K562 (cell line): ENCODE data around the gene RNH1. TPM values are rescaled to one million over a fixed set of nuclear protein-coding genes. Genes with fewer than 3 reads are reported as not detected.

Experiments used
- CHD1 ChIP-seq: fragments of 200-600 bp; sonication (generic); IDR thresholded peaks from one replicate; pipeline ENCODE4 v1.6.1; 2012; ENCODE audit warnings: mild to moderate bottlenecking, moderate library complexity, low read length, inconsistent platforms
- EGR1 ChIP-seq: fragments of 450-650 bp; conservative IDR thresholded peaks from 2 replicates; pipeline ENCODE4 v1.6.1; 2017; ENCODE audit warnings: mild to moderate bottlenecking
- GTF2E2 ChIP-seq: fragments of 200-800 bp; sonication (Bioruptor generic); IDR thresholded peaks from 2 replicates; pipeline ENCODE4 v1.6.1; 2016; ENCODE audit warnings: missing genetic modification characterization, missing compliant biosample characterization
- HNRNPL ChIP-seq: fragments of 200-400 bp; formaldehyde crosslinking; IDR thresholded peaks from 2 replicates; pipeline ENCODE4 v1.6.1; 2017; ENCODE audit warnings: low read depth, mild to moderate bottlenecking, low read length
- KDM2B ChIP-seq: fragments of 250-450 bp; sonication (Bioruptor Pico); IDR thresholded peaks from 2 replicates; pipeline ENCODE4 v1.8.0; 2021; ENCODE audit warnings: mild to moderate bottlenecking, moderate library complexity
- MECOM ChIP-seq: fragments of 250-450 bp; sonication (Bioruptor Pico); IDR thresholded peaks from 2 replicates; pipeline ENCODE4 v1.8.0; 2022; ENCODE audit warnings: inconsistent platforms
- PHTF2 ChIP-seq: fragments of 250-450 bp; sonication (Bioruptor Pico); IDR thresholded peaks from 2 replicates; pipeline ENCODE4 v1.5.0; 2021; ENCODE audit warnings: mild to moderate bottlenecking
- SAFB ChIP-seq: fragments of 200-400 bp; formaldehyde crosslinking; IDR thresholded peaks from 2 replicates; pipeline ENCODE4 v1.6.1; 2017; ENCODE audit warnings: low read depth, low read length, borderline replicate concordance
- ZBTB1 ChIP-seq: sonication (generic); formaldehyde crosslinking; IDR thresholded peaks from 2 replicates; pipeline ENCODE4 v1.8.1; 2023; ENCODE audit warnings: missing genetic modification reagents, low read depth, mild to moderate bottlenecking, borderline replicate concordance
- ZNF146 ChIP-seq: IDR thresholded peaks from one replicate; pipeline ENCODE4 v1.6.1; 2018; ENCODE audit warnings: missing compliant biosample characterization; ENCODE audit not compliant: unreplicated experiment
- ZNF384 ChIP-seq: IDR thresholded peaks from 2 replicates; pipeline ENCODE4 v1.6.1; 2012; ENCODE audit warnings: low read depth, low read length, improper control_type of control experiment
- ZNF431 ChIP-seq: sonication (generic); formaldehyde crosslinking; IDR thresholded peaks from 2 replicates; pipeline ENCODE4 v1.8.0; 2022; ENCODE audit warnings: mild to moderate bottlenecking, missing genetic modification reagents
- polyA plus RNA-seq, 8 experiments: library from polyadenylated mRNA; depleted of rRNA in 4 of 8; stranded (reverse) in 5 of 8; unstranded in 3 of 8; fragments of >200 nt; fragmentation: Nextera tagmentation in 2 of 8; fragmentation: Illumina TruSeq in 1 of 8; extraction: Ambion mirVana in 2 of 8; extraction: Trizol in 1 of 8; gene quantifications; 2 replicates each; pipeline versions ENCODE4 v1.2.1 to v1.2.3, GENCODE V29; 2011 to 2014; ENCODE audit warnings: inconsistent platforms in 1 of 8, missing spikeins in 1 of 8
- total RNA-seq, 7 experiments: library from RNA; depleted of rRNA in 6 of 7; stranded (reverse); fragments of >200 nt in 6 of 7; fragmentation: Illumina TruSeq in 2 of 7; extraction: Trizol in 2 of 7; gene quantifications; 2 replicates each; pipeline versions ENCODE4 v1.2.1 to v1.2.3, GENCODE V29; 2011 to 2021; ENCODE audit warnings: low replicate concordance in 1 of 7
- TF ChIP-seq, protein P1 (sequence below): sonication (generic); formaldehyde crosslinking; IDR thresholded peaks from 2 replicates; pipeline ENCODE4 v1.8.0; 2022; ENCODE audit warnings: mild to moderate bottlenecking, low read depth, missing genetic modification reagents
- TF ChIP-seq, protein P2 (sequence below): IDR thresholded peaks from 3 replicates; pipeline ENCODE4 v1.6.1; 2011; ENCODE audit warnings: borderline replicate concordance, mild to moderate bottlenecking, moderate library complexity; ENCODE audit not compliant: insufficient read length; ENCODE audit errors: extremely low read depth
- TF ChIP-seq, protein P3 (sequence below): fragments of 450-650 bp; IDR thresholded peaks from 2 replicates; pipeline ENCODE4 v1.6.1; 2016; ENCODE audit warnings: low read depth, mild to moderate bottlenecking, moderate library complexity
- TF ChIP-seq, protein P4 (sequence below), 2 experiments: fragments of 450-650 bp; IDR thresholded peaks; 2 replicates each; pipeline ENCODE4 v1.6.1; 2016
- TF ChIP-seq, protein P5 (sequence below): sonication (generic); formaldehyde crosslinking; IDR thresholded peaks from 2 replicates; pipeline ENCODE4 v1.9.0; 2022; ENCODE audit warnings: mild to moderate bottlenecking, missing genetic modification reagents
- TF ChIP-seq, protein P6 (sequence below): sonication (generic); formaldehyde crosslinking; IDR thresholded peaks from 2 replicates; pipeline ENCODE4 v1.8.0; 2022; ENCODE audit warnings: mild to moderate bottlenecking, missing genetic modification reagents, borderline replicate concordance

The RNH1 gene
- total and polyA plus RNA-seq, 9 of the 15 experiments (the other 6 are each of a cell fraction or from before 2014, with no cell fraction given) = 2.5 to 160 (median 44.3) TPM

DNA sequence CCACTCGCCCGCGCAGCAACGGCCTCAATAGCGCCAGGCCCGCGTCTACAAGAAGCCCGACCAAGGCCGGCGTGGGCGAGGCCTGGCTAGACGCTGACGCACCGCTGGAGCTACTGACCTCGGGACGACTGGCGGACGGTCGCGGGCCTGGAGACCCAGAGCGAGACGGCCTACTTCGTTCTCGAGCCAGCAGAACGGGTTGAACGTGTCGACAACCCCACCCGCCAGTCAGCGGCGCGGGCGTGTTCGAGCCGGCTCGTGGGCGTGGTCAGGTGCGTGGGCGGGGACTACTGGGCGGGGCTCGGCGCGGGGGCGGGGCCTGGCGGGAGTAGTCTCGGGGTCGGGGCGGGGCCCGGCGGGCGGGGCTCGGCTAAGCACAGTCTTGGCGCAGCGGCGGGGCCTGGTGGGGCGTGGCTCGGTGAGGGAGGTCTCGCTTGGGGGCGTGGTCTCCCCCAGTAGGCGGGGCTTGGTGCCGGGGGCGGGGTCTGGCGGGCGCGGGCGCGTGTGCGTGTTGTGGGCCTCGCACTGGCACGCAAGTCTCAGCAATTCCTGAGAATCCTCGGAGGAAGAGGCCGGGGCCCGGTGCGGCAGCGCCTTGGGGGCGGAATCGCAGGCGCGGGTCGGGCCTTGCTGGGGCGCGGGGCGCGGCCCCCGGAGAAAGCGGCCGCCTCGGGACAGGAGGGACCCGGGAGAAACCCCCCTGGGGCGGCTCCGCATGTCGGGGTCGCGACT, at the start of gene RNH1 (continued):
- TF ChIP-seq ZBTB1 (CRISPR knock-in tag) (no peak), HNRNPL (0 out of 2 replicates have a peak, but pooled peaks have one; percentile 9), SAFB (no peak), ZNF431 (CRISPR knock-in tag) (no peak), PHTF2 (CRISPR knock-in tag) (no peak), MECOM (CRISPR knock-in tag) (no peak), EGR1 (peak; percentile 94), ZNF146 (CRISPR knock-in tag) (no peak), ZNF384 (no peak), GTF2E2 (tag) (no peak), CHD1 (peak; percentile 32), KDM2B (CRISPR knock-in tag) (peak; percentile 60; the same call in 1 of the 2 replicates)
- TF ChIP-seq, protein P1, sequence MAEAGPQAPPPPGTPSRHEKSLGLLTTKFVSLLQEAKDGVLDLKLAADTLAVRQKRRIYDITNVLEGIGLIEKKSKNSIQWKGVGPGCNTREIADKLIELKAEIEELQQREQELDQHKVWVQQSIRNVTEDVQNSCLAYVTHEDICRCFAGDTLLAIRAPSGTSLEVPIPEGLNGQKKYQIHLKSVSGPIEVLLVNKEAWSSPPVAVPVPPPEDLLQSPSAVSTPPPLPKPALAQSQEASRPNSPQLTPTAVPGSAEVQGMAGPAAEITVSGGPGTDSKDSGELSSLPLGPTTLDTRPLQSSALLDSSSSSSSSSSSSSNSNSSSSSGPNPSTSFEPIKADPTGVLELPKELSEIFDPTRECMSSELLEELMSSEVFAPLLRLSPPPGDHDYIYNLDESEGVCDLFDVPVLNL (CRISPR knock-in tag) = no peak; the same call in 1 of the 2 replicates
- TF ChIP-seq, protein P2, sequence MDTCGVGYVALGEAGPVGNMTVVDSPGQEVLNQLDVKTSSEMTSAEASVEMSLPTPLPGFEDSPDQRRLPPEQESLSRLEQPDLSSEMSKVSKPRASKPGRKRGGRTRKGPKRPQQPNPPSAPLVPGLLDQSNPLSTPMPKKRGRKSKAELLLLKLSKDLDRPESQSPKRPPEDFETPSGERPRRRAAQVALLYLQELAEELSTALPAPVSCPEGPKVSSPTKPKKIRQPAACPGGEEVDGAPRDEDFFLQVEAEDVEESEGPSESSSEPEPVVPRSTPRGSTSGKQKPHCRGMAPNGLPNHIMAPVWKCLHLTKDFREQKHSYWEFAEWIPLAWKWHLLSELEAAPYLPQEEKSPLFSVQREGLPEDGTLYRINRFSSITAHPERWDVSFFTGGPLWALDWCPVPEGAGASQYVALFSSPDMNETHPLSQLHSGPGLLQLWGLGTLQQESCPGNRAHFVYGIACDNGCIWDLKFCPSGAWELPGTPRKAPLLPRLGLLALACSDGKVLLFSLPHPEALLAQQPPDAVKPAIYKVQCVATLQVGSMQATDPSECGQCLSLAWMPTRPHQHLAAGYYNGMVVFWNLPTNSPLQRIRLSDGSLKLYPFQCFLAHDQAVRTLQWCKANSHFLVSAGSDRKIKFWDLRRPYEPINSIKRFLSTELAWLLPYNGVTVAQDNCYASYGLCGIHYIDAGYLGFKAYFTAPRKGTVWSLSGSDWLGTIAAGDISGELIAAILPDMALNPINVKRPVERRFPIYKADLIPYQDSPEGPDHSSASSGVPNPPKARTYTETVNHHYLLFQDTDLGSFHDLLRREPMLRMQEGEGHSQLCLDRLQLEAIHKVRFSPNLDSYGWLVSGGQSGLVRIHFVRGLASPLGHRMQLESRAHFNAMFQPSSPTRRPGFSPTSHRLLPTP = no peak
- TF ChIP-seq, protein P3, sequence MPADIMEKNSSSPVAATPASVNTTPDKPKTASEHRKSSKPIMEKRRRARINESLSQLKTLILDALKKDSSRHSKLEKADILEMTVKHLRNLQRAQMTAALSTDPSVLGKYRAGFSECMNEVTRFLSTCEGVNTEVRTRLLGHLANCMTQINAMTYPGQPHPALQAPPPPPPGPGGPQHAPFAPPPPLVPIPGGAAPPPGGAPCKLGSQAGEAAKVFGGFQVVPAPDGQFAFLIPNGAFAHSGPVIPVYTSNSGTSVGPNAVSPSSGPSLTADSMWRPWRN = no peak
- TF ChIP-seq, protein P4, sequence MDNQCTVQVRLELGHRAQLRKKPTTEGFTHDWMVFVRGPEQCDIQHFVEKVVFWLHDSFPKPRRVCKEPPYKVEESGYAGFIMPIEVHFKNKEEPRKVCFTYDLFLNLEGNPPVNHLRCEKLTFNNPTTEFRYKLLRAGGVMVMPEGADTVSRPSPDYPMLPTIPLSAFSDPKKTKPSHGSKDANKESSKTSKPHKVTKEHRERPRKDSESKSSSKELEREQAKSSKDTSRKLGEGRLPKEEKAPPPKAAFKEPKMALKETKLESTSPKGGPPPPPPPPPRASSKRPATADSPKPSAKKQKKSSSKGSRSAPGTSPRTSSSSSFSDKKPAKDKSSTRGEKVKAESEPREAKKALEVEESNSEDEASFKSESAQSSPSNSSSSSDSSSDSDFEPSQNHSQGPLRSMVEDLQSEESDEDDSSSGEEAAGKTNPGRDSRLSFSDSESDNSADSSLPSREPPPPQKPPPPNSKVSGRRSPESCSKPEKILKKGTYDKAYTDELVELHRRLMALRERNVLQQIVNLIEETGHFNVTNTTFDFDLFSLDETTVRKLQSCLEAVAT (IDR thresholded peaks at IDR 0.05) = no peak
- TF ChIP-seq, protein P5, sequence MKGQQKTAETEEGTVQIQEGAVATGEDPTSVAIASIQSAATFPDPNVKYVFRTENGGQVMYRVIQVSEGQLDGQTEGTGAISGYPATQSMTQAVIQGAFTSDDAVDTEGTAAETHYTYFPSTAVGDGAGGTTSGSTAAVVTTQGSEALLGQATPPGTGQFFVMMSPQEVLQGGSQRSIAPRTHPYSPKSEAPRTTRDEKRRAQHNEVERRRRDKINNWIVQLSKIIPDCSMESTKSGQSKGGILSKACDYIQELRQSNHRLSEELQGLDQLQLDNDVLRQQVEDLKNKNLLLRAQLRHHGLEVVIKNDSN (CRISPR knock-in tag) = no peak
- TF ChIP-seq, protein P6, sequence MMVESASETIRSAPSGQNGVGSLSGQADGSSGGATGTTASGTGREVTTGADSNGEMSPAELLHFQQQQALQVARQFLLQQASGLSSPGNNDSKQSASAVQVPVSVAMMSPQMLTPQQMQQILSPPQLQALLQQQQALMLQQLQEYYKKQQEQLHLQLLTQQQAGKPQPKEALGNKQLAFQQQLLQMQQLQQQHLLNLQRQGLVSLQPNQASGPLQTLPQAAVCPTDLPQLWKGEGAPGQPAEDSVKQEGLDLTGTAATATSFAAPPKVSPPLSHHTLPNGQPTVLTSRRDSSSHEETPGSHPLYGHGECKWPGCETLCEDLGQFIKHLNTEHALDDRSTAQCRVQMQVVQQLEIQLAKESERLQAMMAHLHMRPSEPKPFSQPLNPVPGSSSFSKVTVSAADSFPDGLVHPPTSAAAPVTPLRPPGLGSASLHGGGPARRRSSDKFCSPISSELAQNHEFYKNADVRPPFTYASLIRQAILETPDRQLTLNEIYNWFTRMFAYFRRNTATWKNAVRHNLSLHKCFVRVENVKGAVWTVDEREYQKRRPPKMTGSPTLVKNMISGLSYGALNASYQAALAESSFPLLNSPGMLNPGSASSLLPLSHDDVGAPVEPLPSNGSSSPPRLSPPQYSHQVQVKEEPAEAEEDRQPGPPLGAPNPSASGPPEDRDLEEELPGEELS = no peak
